H9 (cell line): Measurements from ENCODE around the gene TOGARAM1. TPM values are rescaled to one million over a fixed set of nuclear protein-coding genes. Genes with fewer than 3 reads are reported as not detected.

Experiments used
- DNase-seq: peaks from one replicate; pipeline ENCODE4 v3.0.0-alpha.2; 2017
- H2AFZ ChIP-seq: one replicate; pipeline ENCODE4 v1.6.1; 2013; ENCODE audit warnings: mild to moderate bottlenecking, low read length, control low read depth, moderate library complexity
- H2AK5ac ChIP-seq: 2 replicates; pipeline ENCODE4 v1.6.1; 2013; ENCODE audit warnings: low read length, control low read depth, mixed read lengths; ENCODE audit not compliant: insufficient read length
- H2BK120ac ChIP-seq: one replicate; pipeline ENCODE4 v1.6.1; 2013; ENCODE audit warnings: low read depth, mild to moderate bottlenecking, low read length, control low read depth, inconsistent platforms; ENCODE audit not compliant: poor library complexity, severe bottlenecking
- H2BK12ac ChIP-seq: 2 replicates; pipeline ENCODE4 v1.6.1; 2013; ENCODE audit warnings: low read length, control low read depth, mixed read lengths, low read depth; ENCODE audit not compliant: insufficient read length
- H2BK15ac ChIP-seq: 2 replicates; pipeline ENCODE4 v1.6.1; 2013; ENCODE audit warnings: low read depth, low read length, control low read depth
- H2BK20ac ChIP-seq: one replicate; pipeline ENCODE4 v1.6.1; 2013; ENCODE audit warnings: low read depth, mild to moderate bottlenecking, low read length, control low read depth, inconsistent platforms; ENCODE audit not compliant: poor library complexity, severe bottlenecking
- H2BK5ac ChIP-seq: 2 replicates; pipeline ENCODE4 v1.6.1; 2013; ENCODE audit warnings: low read length, control low read depth, mixed read lengths; ENCODE audit not compliant: insufficient read length
- H3K14ac ChIP-seq: 2 replicates; pipeline ENCODE4 v1.6.1; 2013; ENCODE audit warnings: low read length, control low read depth; ENCODE audit not compliant: insufficient read depth
- H3K18ac ChIP-seq: 2 replicates; pipeline ENCODE4 v1.6.1; 2013; ENCODE audit warnings: low read depth, mild to moderate bottlenecking, mixed read lengths, low read length, control low read depth; ENCODE audit not compliant: insufficient read length
- H3K23ac ChIP-seq: 2 replicates; pipeline ENCODE4 v1.6.1; 2013; ENCODE audit warnings: low read length, control low read depth, mixed read lengths, low read depth; ENCODE audit not compliant: insufficient read length
- H3K23me2 ChIP-seq: 2 replicates; pipeline ENCODE4 v1.6.1; 2013; ENCODE audit warnings: low read depth, mild to moderate bottlenecking, mixed read lengths, low read length, control low read depth; ENCODE audit not compliant: insufficient read length, poor library complexity, severe bottlenecking
- H3K27ac ChIP-seq: 2 replicates; pipeline ENCODE4 v1.5.1; 2013; ENCODE audit warnings: low read length, control low read depth, mixed read lengths, low read depth; ENCODE audit not compliant: insufficient read length
- H3K27me3 ChIP-seq: 2 replicates; pipeline ENCODE4 v1.6.1; 2013; ENCODE audit warnings: low read length, control low read depth, inconsistent platforms; ENCODE audit not compliant: insufficient read depth
- H3K4ac ChIP-seq: 2 replicates; pipeline ENCODE4 v1.6.1; 2013; ENCODE audit warnings: low read depth, mild to moderate bottlenecking, control low read depth, inconsistent platforms, low read length, moderate library complexity
- H3K4me1 ChIP-seq: 2 replicates; pipeline ENCODE4 v1.6.1; 2013; ENCODE audit warnings: low read length, control low read depth, inconsistent platforms; ENCODE audit not compliant: insufficient read depth
- H3K4me2 ChIP-seq: 2 replicates; pipeline ENCODE4 v1.6.1; 2013; ENCODE audit warnings: low read length, control low read depth, mixed read lengths; ENCODE audit not compliant: insufficient read length, insufficient read depth
- H3K56ac ChIP-seq: 2 replicates; pipeline ENCODE4 v1.6.1; 2013; ENCODE audit warnings: low read depth, mild to moderate bottlenecking, mixed read lengths, low read length, control low read depth; ENCODE audit not compliant: insufficient read length
- H3K79me1 ChIP-seq: 2 replicates; pipeline ENCODE4 v1.6.1; 2013; ENCODE audit warnings: low read depth, mild to moderate bottlenecking, moderate library complexity, low read length, control low read depth, inconsistent platforms; ENCODE audit not compliant: insufficient read depth, poor library complexity, severe bottlenecking
- H3K79me2 ChIP-seq: 2 replicates; pipeline ENCODE4 v1.6.1; 2013; ENCODE audit warnings: low read length, control low read depth, inconsistent platforms; ENCODE audit not compliant: insufficient read depth
- H3K9ac ChIP-seq: 2 replicates; pipeline ENCODE4 v1.6.1; 2013; ENCODE audit warnings: low read length, control low read depth, mixed read lengths; ENCODE audit not compliant: insufficient read length; ENCODE audit errors: extremely low read depth
- H3K9me3 ChIP-seq: one replicate; pipeline ENCODE4 v1.6.1; 2013; ENCODE audit warnings: low read depth, low read length, inconsistent platforms; ENCODE audit not compliant: control insufficient read depth
- H3T11ph ChIP-seq: one replicate; pipeline ENCODE4 v1.6.1; 2013; ENCODE audit warnings: mild to moderate bottlenecking, low read length, control low read depth, inconsistent platforms
- H4K20me1 ChIP-seq: one replicate; pipeline ENCODE4 v1.6.1; 2013; ENCODE audit not compliant: control insufficient read depth, insufficient read length, insufficient read depth
- H4K5ac ChIP-seq: 2 replicates; pipeline ENCODE4 v1.6.1; 2013; ENCODE audit warnings: low read depth, mild to moderate bottlenecking, mixed read lengths, low read length, control low read depth; ENCODE audit not compliant: insufficient read length
- H4K8ac ChIP-seq: replicated peaks from 2 replicates; pipeline ENCODE4 v1.6.1; 2013; ENCODE audit warnings: low read length, control low read depth, mixed read lengths, low read depth; ENCODE audit not compliant: insufficient read length
- H4K91ac ChIP-seq: 2 replicates; pipeline ENCODE4 v1.6.1; 2013; ENCODE audit warnings: low read depth, mild to moderate bottlenecking, moderate library complexity, mixed read lengths, low read length, control low read depth; ENCODE audit not compliant: insufficient read length
- H3K27ac Mint-ChIP-seq, 3 experiments: 2 replicates in 2 of 3; 3 replicates in 1 of 3; pipeline ENCODE4 v1.8.0; 2020 to 2021; ENCODE audit warnings: mixed read lengths in 3 of 3, mild to moderate bottlenecking in 1 of 3, moderate library complexity in 1 of 3
- H3K27me3 Mint-ChIP-seq: 2 replicates; pipeline ENCODE4 v1.8.0; 2021; ENCODE audit warnings: low read depth, mild to moderate bottlenecking, moderate library complexity, mixed read lengths
- H3K36me3 Mint-ChIP-seq, 3 experiments: 2 replicates in 2 of 3; 3 replicates in 1 of 3; pipeline ENCODE4 v1.8.0; 2020 to 2021; ENCODE audit warnings: low read depth in 3 of 3, mixed read lengths in 3 of 3; ENCODE audit not compliant: insufficient read depth in 1 of 3
- H3K4me1 Mint-ChIP-seq, 2 experiments: 2 replicates each; pipeline ENCODE4 v1.8.0; 2020; ENCODE audit warnings: mixed read lengths in 2 of 2
- H3K4me3 Mint-ChIP-seq, 2 experiments: 2 replicates in 1 of 2; 3 replicates in 1 of 2; pipeline ENCODE4 v1.8.0; 2020 to 2021; ENCODE audit warnings: mild to moderate bottlenecking in 2 of 2, mixed read lengths in 2 of 2, moderate library complexity in 1 of 2
- H3K9me3 Mint-ChIP-seq, 2 experiments: 2 replicates in 1 of 2; 3 replicates in 1 of 2; pipeline ENCODE4 v1.8.0; 2020; ENCODE audit warnings: mild to moderate bottlenecking in 2 of 2, mixed read lengths in 2 of 2, moderate library complexity in 1 of 2
- CTCF ChIP-seq: fragments of 200-600 bp; sonication (generic); conservative IDR thresholded peaks from 3 replicates; pipeline ENCODE4 v1.8.0; 2021; ENCODE audit warnings: antibody characterized with exemption, mild to moderate bottlenecking
- WGBS: extraction: QIAGEN DNeasy Blood & Tissue Kit; methylation state at CpG from one replicate; pipeline ENCODE4 v1.1.7; 2013; ENCODE audit warnings: missing lambda C conversion rate, low lambda C conversion rate, mixed read lengths; ENCODE audit not compliant: insufficient read length; ENCODE audit errors: extremely low coverage; 5-methylcytosine and 5-hydroxymethylcytosine counted together
- total RNA-seq: library from RNA; stranded (reverse); gene quantifications from 2 replicates; pipeline ENCODE4 v1.2.1, GENCODE V29; 2021

The TOGARAM1 gene
- total RNA-seq, 1 experiment from 2014 or later, result 11.4 TPM

- no peaks in the 10 kb centered on the region for H3K4me1 ChIP-seq
- no peak overlapping the region for H3K27ac ChIP-seq
- H2BK12ac ChIP-seq, result no peak overlapping the region
- H3K27me3 Mint-ChIP-seq, result no peaks in the 10 kb centered on the region
- H2AFZ ChIP-seq, result no peak overlapping the region
- H4K91ac ChIP-seq, result no peak overlapping the region
- no peak overlapping the region for H3K4ac ChIP-seq
- H3K9me3 Mint-ChIP-seq, result no peaks in the 10 kb centered on the region
- no peak overlapping the region for H3K56ac ChIP-seq
- H4K8ac ChIP-seq, result no peak overlapping the region
- no peaks in the 10 kb centered on the region for H3K79me1 ChIP-seq
- no peaks in the 10 kb centered on the region for H4K20me1 ChIP-seq
- no peak overlapping the region for H3K14ac ChIP-seq
- H2BK15ac ChIP-seq, result no peak overlapping the region
- H3K23me2 ChIP-seq, result no peaks in the 10 kb centered on the region
- no peak for DNase-seq
- no peak overlapping the region for H2BK120ac ChIP-seq
- no peaks in the 10 kb centered on the region for H3K79me2 ChIP-seq
- no peak overlapping the region for H4K5ac ChIP-seq
- H3K27me3 ChIP-seq, result no peaks in the 10 kb centered on the region
- no CpG with 5 or more reads among the region's 2 CpGs for WGBS
- H3K27ac Mint-ChIP-seq, result no peak overlapping the region
- no peaks in the 10 kb centered on the region for H3K9me3 ChIP-seq
- H2BK20ac ChIP-seq, result no peak overlapping the region
- no peak overlapping the region for H3K23ac ChIP-seq
- H2BK5ac ChIP-seq, result no peak overlapping the region
- H3K36me3 Mint-ChIP-seq, result peaks cover 5 to 30% (median 17%) of the 10 kb centered on the region in 3 experiments; a peak in 6 of 7 replicates
- no peak overlapping the region for H3K4me3 Mint-ChIP-seq
- H3K18ac ChIP-seq, result no peak overlapping the region
- no peak for TF ChIP-seq CTCF
- no peak overlapping the region for H3K4me2 ChIP-seq
- no peak overlapping the region for H3T11ph ChIP-seq
- no peak overlapping the region for H2AK5ac ChIP-seq
- no peaks in the 10 kb centered on the region for H3K4me1 Mint-ChIP-seq
- H3K9ac ChIP-seq, result no peak overlapping the region
These were observed 86.4 kb downstream of the TOGARAM1 start for GRCh38 chr14:45048385-45048784.
